Heart left ventricle (tissue), 16 donors: Measurements from ENCODE around the gene PFKFB2. TPM values are rescaled to one million over a fixed set of nuclear protein-coding genes. Genes with fewer than 3 reads are reported as not detected.

Experiments
- ATAC-seq, 4 donors: fragments of 200-7000 bp; cut with Tn5 transposase; one replicate each; pipeline ENCODE4 v1.9.1; 2020 to 2022; ENCODE audit warnings: moderate library complexity in 4 of 4, mild to moderate bottlenecking in 3 of 4, moderate number of reproducible peaks in 1 of 4
- DNase-seq, 5 donors: peaks; one replicate each; pipeline ENCODE4 v3.0.0-alpha.2; 2020
- H3K27ac ChIP-seq, 12 donors: fragments of 200-600 bp; sonication (generic) in 4 of 12; one replicate each; pipeline versions ENCODE4 v1.5.0 to v1.8.0; 2016 to 2022; ENCODE audit warnings: mild to moderate bottlenecking in 2 of 12
- H3K27me3 ChIP-seq, 9 donors: fragments of 200-600 bp; sonication (generic) in 2 of 9; one replicate each; pipeline versions ENCODE4 v1.5.1 to v1.8.0; 2016 to 2022; ENCODE audit warnings: mild to moderate bottlenecking in 3 of 9
- H3K36me3 ChIP-seq, 9 donors: fragments of 200-600 bp; sonication (generic) in 2 of 9; one replicate each; pipeline versions ENCODE4 v1.5.0 to v1.8.0; 2018 to 2022; ENCODE audit warnings: mild to moderate bottlenecking in 2 of 9
- H3K4me1 ChIP-seq, 12 donors: fragments of 200-600 bp; sonication (generic) in 4 of 12; one replicate each; pipeline versions ENCODE4 v1.5.0 to v1.8.0; 2016 to 2022; ENCODE audit warnings: mild to moderate bottlenecking in 3 of 12
- H3K4me3 ChIP-seq, 12 donors: fragments of 200-600 bp; sonication (generic) in 4 of 12; one replicate each; pipeline versions ENCODE4 v1.5.0 to v1.8.0; 2017 to 2022; ENCODE audit warnings: mild to moderate bottlenecking in 9 of 12, moderate library complexity in 4 of 12
- H3K9me3 ChIP-seq, 12 donors: fragments of 200-600 bp; sonication (generic) in 4 of 12; one replicate each; pipeline versions ENCODE4 v1.5.0 to v1.8.0; 2016 to 2022; ENCODE audit warnings: mild to moderate bottlenecking in 1 of 12
- CTCF ChIP-seq, 12 donors: fragments of 200-600 bp; sonication (generic) in 4 of 12; IDR thresholded peaks; one replicate each; pipeline versions ENCODE4 v1.5.0 to v1.8.0; 2018 to 2022; ENCODE audit warnings: antibody characterized with exemption in 12 of 12, mild to moderate bottlenecking in 5 of 12
- POLR2A ChIP-seq, 2 donors: fragments of 450-650 bp; IDR thresholded peaks; one replicate each; pipeline ENCODE4 v1.6.1; 2017; ENCODE audit warnings: antibody characterized with exemption in 2 of 2, mild to moderate bottlenecking in 2 of 2, moderate library complexity in 2 of 2
- WGBS, 4 donors: extraction: QIAGEN DNeasy Blood & Tissue Kit in 2 of 4; methylation state at CpG; one replicate each; pipeline versions ENCODE4 v1.1.5 to v1.1.7; 2013 to 2018; 5-methylcytosine and 5-hydroxymethylcytosine counted together
- intact Hi-C, 10 donors: fragments of 100-400 bp; cut with DNase I; formaldehyde crosslinking; loops; one replicate each; pipeline versions ENCODE4 v1.11.1 to v1.14.2; 2022
- polyA plus RNA-seq, 2 donors: library from polyadenylated mRNA; stranded (reverse); fragments of 200-250 nt; gene quantifications; one replicate each; pipeline ENCODE4 v1.2.3, GENCODE V29; 2013
- total RNA-seq, 9 donors: library from RNA; depleted of rRNA in 2 of 9; stranded (reverse); fragments of >200 nt in 2 of 9; fragmentation: NEBNext Ultra II Directional in 3 of 9; extraction: Animal tissue kit (Norgen Biotek cat#: 25700) in 3 of 9; gene quantifications; one replicate each; pipeline versions ENCODE4 v1.1.0 to v1.2.4, GENCODE V29; 2016 to 2023
- donor health status: ischemic (EF 13 %, LVEDD 7.1; RV severe dilation, severe dysfunction).
- donor health status: healthy with polysubstance abuse.
- donor health status: DM: no; HTN: yes; CAD: no.
- donor health status: DM: no; HTN: no; CAD: no.
- donor health status: ischemic (EF 25% LVEDD 6.9; RV normal size, moderate dysfunction).
- donor health status: ischemic (EF 25% LVEDD 5.7; RV mildly dilated, moderate dysfunction).
- donor health status: healthy.
- donor health status: DM: yes; HTN: yes; CAD: no.
- donor health status: ischemic (EF 35%, LVEDD 5.7; RV mildly dilated, moderate dysfunction).
- donor health status: nonischemic (EF 11% LVEDD 7.7; RV severe dilation, severe dysfunction).
- donor health status: DM: yes; HTN: yes; CAD: no.
- donor health status: PGD.
- donor health status: ischemic (EF 29% LVEDD 5.4; RV normal size, mild dysfunction).
- donor health status: nonischemic (EF 23%, LVEDD 6.1; RV moderate dilation, normal function).

The PFKFB2 gene
- total and polyA plus RNA-seq, 11 donors: 16.0 to 130 (median 58.7) TPM

GRCh38 chr1:207028884-207029650 is 24.0 kb upstream of the PFKFB2 start:
- peaks cover 0 to 38% (median 22%) of the 10 kb centered on the region in 12 donors for H3K4me1 ChIP-seq
- intact Hi-C loops: no loop called here
- H3K27ac ChIP-seq: no peak overlapping the region
- ATAC-seq (no peak), DNase-seq (no peak)
- no peaks in the 10 kb centered on the region for H3K9me3 ChIP-seq
- TF ChIP-seq POLR2A (IDR thresholded peaks at IDR 0.05) (no peak), CTCF (IDR thresholded peaks at IDR 0.05) (no peak)
- H3K27me3 ChIP-seq: peaks cover 0 to 6% (median 0%) of the 10 kb centered on the region in 9 donors
- WGBS, 4 donors: 79 to 90% (median 89%) methylated on average over 2 of the region's 2 CpGs
- H3K36me3 ChIP-seq: no peaks in the 10 kb centered on the region
- H3K4me3 ChIP-seq: no peak overlapping the region

GRCh38 chr1:207029701-207030521 is 23.2 kb upstream of the PFKFB2 start:
- H3K27me3 ChIP-seq: peaks cover 0 to 6% (median 0%) of the 10 kb centered on the region in 9 donors
- intact Hi-C loops: no loop called here
- no peaks in the 10 kb centered on the region for H3K9me3 ChIP-seq
- no peak overlapping the region for H3K4me3 ChIP-seq
- TF ChIP-seq CTCF (IDR thresholded peaks at IDR 0.05): no peak
- ATAC-seq: no peak
- whole genome bisulfite sequencing, 4 donors: 59 to 73% (median 66%) methylated on average over 5 of the region's 5 CpGs
- peaks cover 0 to 29% (median 15%) of the 10 kb centered on the region in 12 donors for H3K4me1 ChIP-seq
- H3K27ac ChIP-seq: no peak overlapping the region
- H3K36me3 ChIP-seq: no peaks in the 10 kb centered on the region
- DNase-seq: no peak

GRCh38 chr1:207030522-207031009 is 22.5 kb upstream of the PFKFB2 start:
- Histone ChIP-seq H3K4me1 (peaks cover 0 to 23% (median 10%) of the 10 kb centered on the region in 12 donors), H3K27ac (no peak overlapping the region), H3K4me3 (no peak overlapping the region), H3K9me3 (no peaks in the 10 kb centered on the region), H3K27me3 (peaks cover 0 to 6% (median 0%) of the 10 kb centered on the region in 9 donors), H3K36me3 (no peaks in the 10 kb centered on the region)
- WGBS, 4 donors: 63 to 79% (median 73%) methylated on average over 5 of the region's 5 CpGs
- intact Hi-C loops: no loop called here
- DNase-seq: no peak
- ATAC-seq: no peak
- TF ChIP-seq CTCF (IDR thresholded peaks at IDR 0.05) (no peak), POLR2A (IDR thresholded peaks at IDR 0.05) (no peak)

GRCh38 chr1:207031016-207031415 is 22.1 kb upstream of the PFKFB2 start:
- Histone ChIP-seq H3K4me1 (peaks cover 0 to 18% (median 5%) of the 10 kb centered on the region in 12 donors), H3K27me3 (peaks cover 0 to 6% (median 0%) of the 10 kb centered on the region in 9 donors), H3K9me3 (no peaks in the 10 kb centered on the region), H3K36me3 (no peaks in the 10 kb centered on the region), H3K27ac (no peak overlapping the region), H3K4me3 (no peak overlapping the region)
- no peak for ATAC-seq
- intact Hi-C loops: no loop called here
- DNase-seq: no peak
- TF ChIP-seq CTCF (IDR thresholded peaks at IDR 0.05) (no peak), POLR2A (IDR thresholded peaks at IDR 0.05) (no peak)
- 57 to 94% (median 87%) methylated on average over 1 of the region's 1 CpG for WGBS, 4 donors
